ENCODE measurements around the gene ABCA7.

ABCA7 gene, protein sequence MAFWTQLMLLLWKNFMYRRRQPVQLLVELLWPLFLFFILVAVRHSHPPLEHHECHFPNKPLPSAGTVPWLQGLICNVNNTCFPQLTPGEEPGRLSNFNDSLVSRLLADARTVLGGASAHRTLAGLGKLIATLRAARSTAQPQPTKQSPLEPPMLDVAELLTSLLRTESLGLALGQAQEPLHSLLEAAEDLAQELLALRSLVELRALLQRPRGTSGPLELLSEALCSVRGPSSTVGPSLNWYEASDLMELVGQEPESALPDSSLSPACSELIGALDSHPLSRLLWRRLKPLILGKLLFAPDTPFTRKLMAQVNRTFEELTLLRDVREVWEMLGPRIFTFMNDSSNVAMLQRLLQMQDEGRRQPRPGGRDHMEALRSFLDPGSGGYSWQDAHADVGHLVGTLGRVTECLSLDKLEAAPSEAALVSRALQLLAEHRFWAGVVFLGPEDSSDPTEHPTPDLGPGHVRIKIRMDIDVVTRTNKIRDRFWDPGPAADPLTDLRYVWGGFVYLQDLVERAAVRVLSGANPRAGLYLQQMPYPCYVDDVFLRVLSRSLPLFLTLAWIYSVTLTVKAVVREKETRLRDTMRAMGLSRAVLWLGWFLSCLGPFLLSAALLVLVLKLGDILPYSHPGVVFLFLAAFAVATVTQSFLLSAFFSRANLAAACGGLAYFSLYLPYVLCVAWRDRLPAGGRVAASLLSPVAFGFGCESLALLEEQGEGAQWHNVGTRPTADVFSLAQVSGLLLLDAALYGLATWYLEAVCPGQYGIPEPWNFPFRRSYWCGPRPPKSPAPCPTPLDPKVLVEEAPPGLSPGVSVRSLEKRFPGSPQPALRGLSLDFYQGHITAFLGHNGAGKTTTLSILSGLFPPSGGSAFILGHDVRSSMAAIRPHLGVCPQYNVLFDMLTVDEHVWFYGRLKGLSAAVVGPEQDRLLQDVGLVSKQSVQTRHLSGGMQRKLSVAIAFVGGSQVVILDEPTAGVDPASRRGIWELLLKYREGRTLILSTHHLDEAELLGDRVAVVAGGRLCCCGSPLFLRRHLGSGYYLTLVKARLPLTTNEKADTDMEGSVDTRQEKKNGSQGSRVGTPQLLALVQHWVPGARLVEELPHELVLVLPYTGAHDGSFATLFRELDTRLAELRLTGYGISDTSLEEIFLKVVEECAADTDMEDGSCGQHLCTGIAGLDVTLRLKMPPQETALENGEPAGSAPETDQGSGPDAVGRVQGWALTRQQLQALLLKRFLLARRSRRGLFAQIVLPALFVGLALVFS (N-terminal part only)

GRCh38 chr19:1039646-1040475 is at the start of gene ABCA7:
Gene ABCA7, plus strand, starts transcription at chr19:1040107. Its CDS starts 1,255 bp downstream, at chr19:1041362.
- DNase-seq (ENCODE audit: low spot score), result peak; percentile 99

- DNase-seq (ENCODE audit: low spot score), result no peak
Observed at GRCh38 chr19:990119-990571, 49.8 kb upstream of the ABCA7 start.

DNA sequence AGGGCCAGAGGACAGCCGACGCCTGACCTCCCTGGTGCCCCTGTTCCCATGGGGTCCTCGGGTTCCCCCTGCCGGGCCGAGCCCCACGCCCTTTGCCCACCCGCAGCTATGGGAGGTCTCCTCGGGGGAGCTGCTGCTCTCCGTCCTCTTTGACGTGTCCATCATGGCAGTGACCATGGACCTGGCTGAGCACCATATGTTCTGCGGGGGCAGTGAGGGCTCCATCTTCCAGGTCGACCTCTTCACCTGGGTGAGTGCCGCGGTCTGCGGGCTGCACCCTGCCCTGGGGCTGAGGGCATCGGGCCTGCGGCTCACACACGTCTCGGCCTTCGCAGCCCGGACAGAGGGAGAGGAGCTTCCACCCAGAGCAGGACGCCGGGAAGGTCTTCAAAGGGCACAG is 49.2 kb upstream of the ABCA7 start:
- DNase-seq (ENCODE audit: low spot score), result no peak

DNA sequence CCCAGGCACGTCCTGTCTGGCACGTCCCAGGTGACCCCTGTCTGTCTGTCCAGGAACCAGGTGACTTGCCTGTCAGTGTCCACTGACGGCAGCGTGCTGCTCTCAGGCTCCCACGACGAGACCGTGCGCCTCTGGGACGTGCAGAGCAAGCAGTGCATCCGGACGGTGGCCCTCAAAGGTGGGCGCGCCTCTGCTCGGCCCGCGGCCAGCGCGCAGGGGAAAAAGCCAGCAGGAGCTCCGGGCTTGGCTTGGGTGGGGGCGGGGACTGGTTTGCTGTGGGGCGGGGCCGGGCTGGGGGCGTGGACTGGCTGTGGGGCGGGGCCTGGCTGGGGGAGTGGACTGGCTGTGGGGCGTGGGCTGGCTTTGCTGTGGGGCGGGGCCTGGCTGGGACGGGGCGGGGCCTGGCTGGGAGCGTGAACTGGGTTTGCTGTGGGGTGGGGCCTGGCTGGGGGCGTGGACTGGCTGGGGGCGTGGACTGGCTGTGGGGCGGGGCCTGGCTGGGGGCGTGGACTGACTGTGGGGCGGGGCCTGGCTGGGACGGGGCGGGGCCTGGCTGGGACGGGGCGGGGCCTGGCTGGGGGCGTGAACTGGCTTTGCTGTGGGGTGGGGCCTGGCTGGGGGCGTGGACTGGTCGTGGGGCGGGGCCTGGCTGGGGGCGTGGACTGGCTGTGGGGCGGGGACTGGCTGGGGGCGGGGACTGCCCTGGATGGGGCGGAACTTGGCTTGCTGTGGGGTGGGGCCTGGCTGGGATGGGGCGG is 48.6 kb upstream of the ABCA7 start:
- no peak for DNase-seq (ENCODE audit: low spot score)

DNA sequence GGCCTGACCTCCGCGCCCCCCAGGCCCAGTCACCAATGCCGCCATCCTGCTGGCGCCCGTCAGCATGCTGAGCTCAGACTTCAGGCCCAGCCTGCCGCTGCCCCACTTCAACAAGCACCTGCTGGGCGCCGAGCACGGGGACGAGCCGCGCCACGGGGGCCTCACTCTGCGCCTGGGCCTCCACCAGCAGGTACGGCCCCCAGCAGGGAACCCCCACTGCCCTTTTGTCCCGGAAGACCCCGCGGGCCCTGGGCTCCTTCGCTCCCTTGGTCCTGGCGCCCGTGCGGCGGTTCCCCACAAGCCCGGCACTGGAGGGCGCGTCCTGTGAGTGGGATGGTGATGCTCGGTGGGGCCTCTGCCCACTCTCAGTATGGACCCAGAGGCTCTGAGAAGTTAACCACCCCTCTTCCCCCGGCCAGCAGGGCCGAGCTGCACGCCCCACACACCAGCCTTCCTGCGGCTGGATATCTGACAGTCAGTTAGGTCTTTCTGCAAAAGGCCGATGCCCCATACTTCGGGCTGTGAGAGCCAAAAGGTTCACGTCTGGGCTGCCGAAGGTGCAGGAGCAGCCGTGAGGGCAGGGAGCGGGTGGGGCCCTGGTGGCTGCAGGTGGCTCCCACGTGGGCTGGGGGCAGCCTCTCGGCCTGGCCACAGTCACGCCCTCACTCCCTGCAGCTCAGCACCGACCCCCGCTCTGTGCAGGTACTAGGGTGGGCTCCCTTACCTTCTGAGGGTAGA is 47.8 kb upstream of the ABCA7 start:
- DNase-seq (ENCODE audit: low spot score), result no peak

- no peak for DNase-seq (ENCODE audit: low spot score)
Observed at GRCh38 chr19:992670-993055, 47.2 kb upstream of the ABCA7 start.

DNA sequence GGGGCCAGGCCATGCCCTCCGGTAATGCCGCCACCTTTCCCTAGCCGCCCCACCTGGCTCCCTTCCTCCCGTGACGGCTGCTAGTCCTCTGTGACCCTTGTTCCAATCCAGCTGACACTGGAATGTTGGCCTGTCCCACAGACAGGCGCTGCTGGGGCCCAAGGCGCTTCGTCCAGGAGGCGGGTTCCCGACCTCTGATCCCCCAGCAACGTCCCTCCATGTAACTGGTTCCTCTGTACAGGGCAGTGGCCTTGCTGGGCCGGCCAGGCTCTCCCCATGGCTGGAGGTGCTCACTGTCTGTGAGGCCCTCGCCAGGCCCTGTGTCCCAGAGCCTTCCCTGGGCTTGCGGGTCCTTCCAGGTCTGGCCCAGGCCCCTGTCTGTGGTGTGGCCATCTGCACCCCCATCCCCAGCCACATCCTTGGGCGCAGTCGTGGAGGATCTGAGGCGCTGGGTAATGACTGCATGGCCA is 46.5 kb upstream of the ABCA7 start:
- DNase-seq (ENCODE audit: low spot score), result no peak

GRCh38 chr19:993831-994393 is 46.0 kb upstream of the ABCA7 start:
- no peak for DNase-seq (ENCODE audit: low spot score)

DNA sequence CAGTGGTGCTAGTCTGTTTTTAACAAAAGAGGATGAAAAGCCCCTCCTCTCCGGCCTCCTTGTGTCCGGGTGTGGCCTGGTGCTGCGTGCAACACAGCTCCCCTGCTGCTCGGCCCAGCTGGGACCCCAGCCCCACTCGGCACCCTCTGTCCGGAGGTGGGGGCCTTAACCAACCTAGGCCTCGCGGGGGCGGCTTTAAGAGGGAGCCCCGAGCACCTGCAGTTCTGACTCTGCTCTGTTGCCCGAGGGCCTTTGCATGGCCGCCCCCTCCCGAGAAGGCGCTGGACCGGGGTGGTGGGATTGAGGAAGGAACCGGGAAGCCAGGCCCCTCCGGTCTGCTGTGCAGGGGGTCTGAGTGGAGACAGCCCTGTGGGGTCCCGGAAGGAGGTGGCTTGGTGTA is 45.4 kb upstream of the ABCA7 start:
- no peak for DNase-seq (ENCODE audit: low spot score)

- DNase-seq (ENCODE audit: low spot score), result peak; percentile 33
Observed at GRCh38 chr19:995051-995827, 44.7 kb upstream of the ABCA7 start.

- DNase-seq (ENCODE audit: low spot score), result no peak
Observed at GRCh38 chr19:996051-996838, 43.7 kb upstream of the ABCA7 start.

DNA sequence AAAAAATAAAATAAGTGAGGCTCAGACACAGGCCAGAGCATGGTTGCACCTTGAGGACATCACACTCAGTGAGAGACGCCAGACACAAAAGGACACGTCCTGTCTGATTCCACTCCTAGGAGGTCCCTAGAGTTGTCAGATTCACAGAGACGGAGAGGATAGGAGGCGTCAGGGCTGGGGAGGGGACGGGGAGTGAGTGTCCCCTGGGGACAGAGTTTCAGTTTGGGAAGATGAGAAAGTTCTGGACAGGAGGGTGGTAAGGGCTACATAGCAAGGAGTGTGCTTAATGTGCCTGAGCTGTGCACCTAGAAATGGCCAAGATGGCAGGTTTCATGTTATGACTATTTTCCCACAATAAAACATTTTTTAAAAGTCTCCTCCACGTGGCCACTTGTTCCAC is 41.8 kb upstream of the ABCA7 start:
- DNase-seq (ENCODE audit: low spot score), result no peak

DNA sequence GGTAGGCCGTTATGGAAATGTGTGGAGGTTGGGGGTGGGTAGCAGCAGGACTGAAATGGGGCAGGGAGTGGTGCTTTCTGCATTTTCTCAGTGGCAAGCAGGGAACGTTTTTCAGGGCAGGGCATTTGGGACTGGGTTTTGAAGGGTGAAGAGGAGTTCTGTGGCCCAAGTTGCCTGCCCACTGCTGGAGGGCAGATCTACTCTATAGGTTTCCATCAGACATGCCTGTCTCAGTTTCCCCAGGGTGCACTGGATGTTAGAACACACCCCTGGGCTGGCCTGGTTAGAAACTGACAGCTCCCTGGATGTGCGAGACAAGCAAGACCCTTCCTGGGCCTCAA is 40.6 kb upstream of the ABCA7 start:
- DNase-seq (ENCODE audit: low spot score), result no peak

DNA sequence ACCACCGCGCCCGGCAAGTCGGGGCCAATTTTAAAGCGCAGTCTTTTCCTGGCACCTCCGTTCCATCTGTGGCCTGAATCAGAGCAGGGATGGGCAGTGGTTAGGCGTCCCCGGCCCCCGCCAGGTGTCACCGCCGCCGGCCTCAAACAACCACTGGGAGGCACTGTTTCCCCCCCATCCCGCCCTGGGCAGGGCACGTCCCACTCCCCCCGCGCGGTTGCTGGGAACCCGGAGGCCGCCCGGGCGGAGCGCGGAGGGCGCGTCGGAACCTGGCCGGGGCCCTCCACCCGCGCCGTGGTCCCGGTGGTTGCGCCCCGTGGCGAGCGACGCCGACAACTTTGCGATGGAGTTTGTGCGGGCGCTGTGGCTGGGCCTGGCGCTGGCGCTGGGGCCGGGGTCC is 39.8 kb upstream of the ABCA7 start, which contains the start of gene GRIN3B:
TSS of gene GRIN3B (plus strand) at position 325 of the 400 bp plus-strand sequence. CDS start at position 344, 19 bp downstream.
- no peak for DNase-seq (ENCODE audit: low spot score)

DNA sequence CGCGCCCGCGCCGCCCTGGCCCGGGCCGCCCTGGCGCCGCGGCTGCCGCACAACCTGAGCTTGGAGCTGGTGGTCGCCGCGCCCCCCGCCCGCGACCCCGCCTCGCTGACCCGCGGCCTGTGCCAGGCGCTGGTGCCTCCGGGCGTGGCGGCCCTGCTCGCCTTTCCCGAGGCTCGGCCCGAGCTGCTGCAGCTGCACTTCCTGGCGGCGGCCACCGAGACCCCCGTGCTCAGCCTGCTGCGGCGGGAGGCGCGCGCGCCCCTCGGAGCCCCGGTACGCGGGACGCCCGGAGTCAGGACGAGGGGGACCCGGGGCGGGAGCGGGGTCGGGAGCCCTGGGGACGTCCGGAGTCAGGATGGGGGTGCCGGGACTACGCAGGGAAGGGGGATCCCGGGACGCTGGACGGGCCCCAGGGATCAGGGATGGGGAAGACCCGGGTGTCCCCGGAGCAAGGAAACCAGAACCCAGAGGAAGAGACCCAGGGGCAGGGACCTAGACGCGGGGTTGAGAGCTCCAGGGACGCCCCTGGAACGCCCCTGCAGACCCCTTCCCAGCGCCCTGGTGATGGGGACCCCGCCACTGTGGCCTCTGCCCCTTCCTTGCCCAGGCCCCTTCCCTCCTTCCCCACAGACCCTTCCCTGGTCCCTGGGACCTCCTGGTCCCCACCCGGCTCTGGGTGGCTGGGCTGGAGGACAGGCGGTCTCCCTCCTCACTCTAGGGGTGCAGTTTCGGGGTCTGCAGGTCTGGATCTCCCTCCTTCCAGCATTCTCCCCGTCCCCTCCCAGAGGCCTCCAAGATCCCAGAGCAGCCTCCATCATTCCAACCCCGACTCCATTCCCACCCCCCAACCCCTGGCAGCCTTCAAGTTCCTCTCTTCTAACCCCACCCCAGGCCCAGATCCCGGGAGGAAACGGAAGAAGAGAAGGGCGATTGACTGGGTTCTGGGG is 39.0 kb upstream of the ABCA7 start:
- no peak for DNase-seq (ENCODE audit: low spot score)

DNA sequence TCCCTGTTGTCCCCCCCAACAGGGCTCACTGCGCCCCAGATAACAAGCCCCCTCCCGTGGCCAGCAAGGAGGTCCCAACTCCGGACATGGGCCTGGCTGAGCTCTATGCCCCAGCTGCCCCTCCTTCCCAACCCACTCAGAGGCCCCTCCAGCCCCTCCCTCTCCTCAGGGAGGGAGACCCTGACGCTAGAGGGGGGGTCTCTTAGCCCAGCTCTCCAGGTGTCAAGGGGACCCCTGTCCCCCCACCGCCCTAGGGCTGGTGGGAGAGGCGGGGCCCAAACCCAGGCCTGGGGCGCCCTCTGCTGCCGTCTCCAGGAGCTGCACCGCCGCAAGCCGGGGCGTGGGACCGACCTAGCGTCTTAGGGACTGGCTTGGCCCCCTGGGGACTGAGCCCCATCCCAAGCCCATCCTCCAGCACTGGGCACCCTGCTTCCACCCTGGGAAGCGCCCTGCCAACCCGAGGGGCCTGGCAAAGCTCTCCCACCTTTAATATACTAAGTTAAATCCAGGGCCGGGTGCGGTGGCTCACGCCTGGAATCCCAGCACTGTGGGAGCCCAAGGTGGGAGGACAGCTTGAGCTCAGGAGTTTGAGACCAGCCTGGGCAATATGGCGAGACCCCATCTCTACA is 38.3 kb upstream of the ABCA7 start:
- peak; percentile 27 for DNase-seq (ENCODE audit: low spot score)

Data from LoVo (cell line).